HG02588 (cell line): ENCODE results near the gene TRPM5.

Source experiments
- ATAC-seq: cut with Tn5 transposase; IDR thresholded peaks from one replicate; pipeline ENCODE4 v1.9.1; 2021; ENCODE audit warnings: mild to moderate bottlenecking, moderate library complexity; ENCODE audit not compliant: unreplicated experiment

Gene TRPM5

DNA sequence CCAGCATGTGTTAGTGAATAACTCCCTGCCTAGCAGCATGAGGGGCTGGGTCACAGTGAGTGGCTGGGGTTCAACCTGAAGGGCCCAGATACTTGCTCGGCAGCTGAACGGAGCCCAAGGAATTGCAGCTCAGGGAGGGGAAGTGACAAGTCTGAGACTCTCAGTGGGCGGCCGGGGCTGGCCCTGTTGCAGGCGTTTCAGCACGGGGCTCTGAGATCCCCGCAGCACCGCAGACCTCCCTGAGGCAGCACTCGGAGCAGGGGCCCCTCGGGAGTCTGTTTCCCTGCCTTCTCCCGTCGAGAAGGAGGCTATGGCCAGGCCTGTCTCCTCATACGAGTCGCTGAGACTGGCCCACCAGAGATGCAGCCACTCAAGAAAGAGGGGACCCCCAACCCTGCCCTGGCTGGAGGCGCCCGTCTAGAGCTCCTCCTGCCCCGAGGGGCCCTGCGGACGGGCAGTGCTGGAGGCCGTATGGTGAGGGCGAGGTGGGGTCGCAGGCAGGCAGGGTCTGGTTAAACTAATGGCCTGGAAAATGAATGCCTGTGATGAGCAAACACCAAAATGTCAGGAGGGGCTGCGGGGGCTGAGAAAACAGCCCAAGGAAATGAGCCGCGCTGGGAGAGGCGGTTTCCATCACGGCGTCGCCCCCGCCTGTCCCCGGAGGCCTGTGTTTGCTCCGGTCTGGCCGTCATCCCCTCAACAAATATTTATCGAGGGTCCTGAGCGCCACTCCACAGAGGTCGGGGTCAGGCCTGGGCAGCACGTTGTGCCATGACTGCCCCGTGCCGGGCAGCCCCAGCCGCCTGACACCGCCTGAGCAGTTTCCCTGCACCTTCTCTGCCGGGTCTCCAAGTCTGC lies 34.5 kb downstream of the TRPM5 start:
- no peak for ATAC-seq

- no peak for ATAC-seq
Measured at GRCh38 chr11:2409126-2409525, 35.2 kb downstream of the TRPM5 start.

- no peak for ATAC-seq
Measured at GRCh38 chr11:2408671-2409070, 35.6 kb downstream of the TRPM5 start.

DNA sequence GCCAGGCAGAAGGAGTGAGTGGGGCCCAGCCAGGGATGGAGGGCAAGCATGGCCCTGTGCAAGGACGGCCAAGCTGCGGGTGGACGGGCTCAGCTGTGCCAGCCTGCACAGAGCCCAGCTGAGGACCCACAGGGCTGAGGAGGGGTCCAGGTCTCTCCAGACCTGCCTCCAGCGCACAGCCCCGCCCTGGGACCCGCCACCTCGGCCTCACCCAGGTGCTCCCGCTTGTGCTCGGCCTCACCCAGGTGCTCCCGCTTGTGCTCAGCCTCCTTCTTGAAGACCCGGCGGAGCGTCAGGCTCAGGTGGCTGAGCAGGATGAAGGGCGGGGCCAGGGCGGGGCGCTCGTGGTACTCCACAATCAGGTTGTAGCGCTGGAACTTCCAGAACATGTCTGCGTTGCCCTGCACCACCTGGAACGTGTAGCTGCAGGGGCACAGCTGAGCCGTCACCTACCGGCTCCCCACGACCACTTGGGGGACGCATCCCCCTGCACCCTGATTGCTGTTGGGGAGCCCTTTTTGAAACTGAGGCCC lies 37.4 kb downstream of the TRPM5 start:
- ATAC-seq: no peak

- no peak for ATAC-seq
Measured at GRCh38 chr11:2406451-2406850, 37.9 kb downstream of the TRPM5 start.

- no peak for ATAC-seq
Measured at GRCh38 chr11:2404735-2405196, 39.5 kb downstream of the TRPM5 start.

DNA sequence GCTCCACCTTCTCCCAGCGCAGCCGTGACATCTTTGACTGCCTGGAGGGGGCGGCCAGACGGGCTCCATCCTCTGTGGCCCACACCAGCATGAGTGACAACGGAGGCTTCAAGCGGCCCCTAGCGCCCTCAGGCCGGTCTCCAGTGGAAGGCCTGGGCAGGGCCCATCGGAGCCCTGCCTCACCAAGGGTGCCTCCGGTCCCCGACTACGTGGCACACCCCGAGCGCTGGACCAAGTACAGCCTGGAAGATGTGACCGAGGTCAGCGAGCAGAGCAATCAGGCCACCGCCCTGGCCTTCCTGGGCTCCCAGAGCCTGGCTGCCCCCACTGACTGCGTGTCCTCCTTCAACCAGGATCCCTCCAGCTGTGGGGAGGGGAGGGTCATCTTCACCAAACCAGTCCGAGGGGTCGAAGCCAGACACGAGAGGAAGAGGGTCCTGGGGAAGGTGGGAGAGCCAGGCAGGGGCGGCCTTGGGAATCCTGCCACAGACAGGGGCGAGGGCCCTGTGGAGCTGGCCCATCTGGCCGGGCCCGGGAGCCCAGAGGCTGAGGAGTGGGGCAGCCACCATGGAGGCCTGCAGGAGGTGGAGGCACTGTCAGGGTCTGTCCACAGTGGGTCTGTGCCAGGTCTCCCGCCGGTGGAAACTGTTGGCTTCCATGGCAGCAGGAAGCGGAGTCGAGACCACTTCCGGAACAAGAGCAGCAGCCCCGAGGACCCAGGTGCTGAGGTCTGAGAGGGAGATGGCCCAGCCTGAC lies 41.2 kb downstream of the TRPM5 start:
- ATAC-seq: no peak

GRCh38 chr11:2402106-2402505 lies 42.2 kb downstream of the TRPM5 start:
- no peak for ATAC-seq

- ATAC-seq: no peak
Measured at GRCh38 chr11:2401436-2401984, 42.8 kb downstream of the TRPM5 start.

DNA sequence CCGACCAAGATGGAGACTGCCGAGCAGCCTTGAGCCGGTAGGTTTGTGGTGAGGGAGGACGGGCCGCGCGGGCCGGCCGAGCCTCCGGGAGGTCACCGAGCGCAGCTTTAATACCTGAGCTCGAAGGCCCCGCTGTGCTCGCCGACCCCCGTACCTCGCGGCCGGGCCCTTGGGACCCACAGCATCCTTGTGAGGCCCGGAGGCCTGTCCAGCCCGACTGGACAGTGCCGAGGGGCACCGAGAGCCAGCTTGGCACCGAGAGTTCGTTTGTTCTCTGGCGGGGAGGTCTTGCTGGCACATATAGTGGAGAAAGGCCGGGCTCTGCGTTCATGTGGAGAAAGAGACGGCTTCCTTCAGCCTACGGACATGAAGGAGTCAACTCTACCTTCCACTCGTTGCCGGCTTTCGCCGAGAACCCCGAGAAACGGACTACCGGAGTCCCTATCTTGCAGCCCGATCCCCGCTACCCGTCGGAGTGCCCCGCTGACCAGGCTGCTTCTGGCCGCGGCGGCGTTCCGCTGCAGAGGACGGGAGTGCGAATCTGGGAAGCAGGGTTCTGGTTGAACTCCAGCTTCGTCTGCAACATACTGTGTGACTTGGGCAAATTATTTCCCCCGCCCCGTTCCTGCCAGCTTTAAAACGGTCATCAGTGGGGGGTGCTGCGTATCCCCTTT lies 43.4 kb downstream of the TRPM5 start:
- ATAC-seq: no peak

DNA sequence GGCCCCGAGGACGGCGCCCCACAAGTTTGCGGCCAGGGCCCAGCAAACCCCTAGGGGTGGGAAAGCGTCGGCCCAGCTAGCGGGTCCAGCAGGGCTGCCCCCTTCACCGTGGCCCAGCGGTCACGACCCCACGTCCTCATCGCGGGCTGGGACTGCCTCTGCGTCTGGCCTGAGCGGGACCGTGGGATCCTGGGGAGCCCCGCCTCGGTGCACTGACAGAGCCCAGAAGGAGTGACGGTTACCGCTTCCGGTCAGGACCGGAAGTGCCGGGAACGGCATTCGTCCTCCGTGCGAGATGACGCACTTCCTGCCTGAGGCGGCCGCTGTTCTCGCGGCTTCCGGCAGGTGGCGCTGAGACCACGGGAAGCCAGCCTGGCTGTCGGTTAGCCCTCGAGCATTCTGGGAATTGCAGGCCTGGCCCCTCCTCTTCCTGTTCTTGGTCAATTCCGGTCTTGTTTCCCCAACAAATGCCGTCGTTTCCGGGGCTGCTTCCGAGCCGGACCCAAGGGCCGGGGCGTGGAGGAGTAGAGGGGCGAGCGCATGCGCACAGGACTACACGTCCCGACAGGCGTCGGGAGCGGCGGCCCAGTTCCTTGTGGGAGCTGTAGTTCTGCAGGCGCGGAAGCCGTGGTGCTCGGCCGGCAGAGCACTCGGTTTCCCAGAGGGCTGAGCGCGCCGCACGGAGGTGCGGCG lies 44.1 kb downstream of the TRPM5 start, which contains the start of gene TSSC4:
TSSC4 (plus strand) TSS at position 682 of the 693 bp plus-strand sequence. CDS start 1,884 bp downstream, outside the sequence.
- ATAC-seq: peak; percentile 79

DNA sequence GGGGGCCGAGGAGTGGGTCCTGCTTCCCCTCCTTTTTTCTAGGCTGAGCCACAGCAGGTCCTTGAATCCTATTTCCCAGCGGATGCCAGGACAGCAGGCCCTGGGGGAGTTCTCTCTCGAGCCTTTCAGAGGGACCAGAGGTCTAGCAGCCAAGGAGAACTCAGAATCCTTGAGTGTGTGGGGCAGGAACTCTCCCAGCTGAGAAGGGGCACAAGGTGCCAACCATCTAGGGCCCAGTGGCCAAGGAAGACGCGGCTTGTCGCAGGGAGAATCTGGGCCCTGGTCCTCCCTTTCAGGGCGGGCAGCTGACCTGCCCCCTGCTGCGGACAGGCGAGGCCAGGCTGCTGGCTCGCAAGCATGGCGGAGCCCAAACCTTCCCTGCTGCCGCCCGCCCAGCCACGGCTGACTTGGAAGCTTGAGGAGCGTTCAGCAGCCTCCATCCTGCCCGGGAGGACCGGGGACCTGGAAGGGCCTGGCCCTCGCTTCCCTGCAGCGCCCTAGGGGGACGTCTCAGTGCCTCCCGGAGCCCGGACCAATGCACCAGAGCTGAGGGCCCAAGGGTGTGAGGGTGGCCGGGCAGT lies 44.7 kb downstream of the TRPM5 start:
- ATAC-seq: no peak

DNA sequence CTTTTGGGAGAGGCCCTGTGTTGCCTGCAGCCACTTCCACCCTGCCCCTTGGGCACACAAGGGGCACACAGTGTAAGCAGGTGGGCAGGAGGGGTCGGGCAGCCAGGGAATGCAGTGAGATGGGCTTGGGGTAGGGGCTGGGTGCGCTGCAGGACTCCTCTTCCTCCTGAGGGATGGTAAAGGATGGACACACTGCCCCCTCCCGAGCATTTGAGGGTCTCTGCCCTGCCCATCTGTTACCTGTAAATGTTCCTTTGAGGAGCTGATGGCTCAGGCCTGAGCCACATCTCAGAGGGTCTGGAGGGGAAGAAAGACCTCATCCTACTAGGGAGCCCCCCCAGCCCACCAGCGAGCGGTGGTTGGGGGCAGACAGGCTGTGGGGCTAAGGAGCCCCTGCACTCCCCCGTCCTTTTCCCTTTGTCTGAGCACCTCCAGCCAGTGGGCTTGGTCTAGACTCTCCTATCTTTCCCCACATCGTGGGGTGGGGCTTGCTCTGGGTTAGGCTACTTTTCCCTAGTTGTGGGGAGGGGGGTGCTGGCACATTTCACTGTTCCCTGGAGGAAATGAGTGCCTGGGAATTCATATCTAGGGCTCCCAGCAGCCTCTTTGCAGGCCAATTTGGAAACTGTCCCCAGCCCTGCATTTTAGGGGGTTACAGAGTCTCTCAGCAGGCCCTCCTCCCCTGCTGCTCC lies 45.5 kb downstream of the TRPM5 start:
- ATAC-seq: no peak

GRCh38 chr11:2397005-2397404 lies 47.3 kb downstream of the TRPM5 start:
- no peak for ATAC-seq

DNA sequence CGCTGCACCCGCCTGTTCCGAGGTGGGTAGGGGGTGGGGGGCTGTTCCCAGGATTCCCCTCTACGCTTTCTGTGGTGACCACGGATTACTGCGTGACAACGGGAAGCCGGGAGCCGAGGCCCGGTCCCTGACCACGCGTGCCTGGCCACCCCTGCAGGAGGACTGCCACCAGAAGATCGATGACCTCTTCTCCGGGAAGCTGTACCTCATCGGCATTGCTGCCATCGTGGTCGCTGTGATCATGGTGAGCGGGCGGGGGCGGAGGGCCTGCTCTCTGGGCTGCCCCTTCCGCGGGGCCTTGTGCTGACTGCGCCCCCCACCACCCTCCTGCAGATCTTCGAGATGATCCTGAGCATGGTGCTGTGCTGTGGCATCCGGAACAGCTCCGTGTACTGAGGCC lies 47.8 kb downstream of the TRPM5 start:
- ATAC-seq: no peak

DNA sequence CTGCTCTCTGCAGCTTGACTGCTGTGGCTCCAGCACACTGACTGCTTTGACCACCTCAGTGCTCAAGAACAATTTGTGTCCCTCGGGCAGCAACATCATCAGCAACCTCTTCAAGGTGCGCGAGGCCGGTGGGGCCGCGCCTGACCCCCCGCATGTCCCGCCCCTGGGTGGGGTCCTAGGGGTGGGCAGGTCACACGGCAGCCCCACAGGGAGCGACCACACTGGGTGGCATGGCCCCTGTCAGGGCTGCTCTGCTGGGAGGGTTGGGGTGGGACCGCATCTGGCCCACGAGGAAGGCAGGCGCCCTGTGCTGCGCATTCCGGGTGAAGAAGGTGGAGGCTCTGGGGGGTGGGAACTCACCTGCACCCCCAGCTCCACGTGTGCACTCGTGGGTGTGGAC lies 48.5 kb downstream of the TRPM5 start:
- ATAC-seq: no peak

DNA sequence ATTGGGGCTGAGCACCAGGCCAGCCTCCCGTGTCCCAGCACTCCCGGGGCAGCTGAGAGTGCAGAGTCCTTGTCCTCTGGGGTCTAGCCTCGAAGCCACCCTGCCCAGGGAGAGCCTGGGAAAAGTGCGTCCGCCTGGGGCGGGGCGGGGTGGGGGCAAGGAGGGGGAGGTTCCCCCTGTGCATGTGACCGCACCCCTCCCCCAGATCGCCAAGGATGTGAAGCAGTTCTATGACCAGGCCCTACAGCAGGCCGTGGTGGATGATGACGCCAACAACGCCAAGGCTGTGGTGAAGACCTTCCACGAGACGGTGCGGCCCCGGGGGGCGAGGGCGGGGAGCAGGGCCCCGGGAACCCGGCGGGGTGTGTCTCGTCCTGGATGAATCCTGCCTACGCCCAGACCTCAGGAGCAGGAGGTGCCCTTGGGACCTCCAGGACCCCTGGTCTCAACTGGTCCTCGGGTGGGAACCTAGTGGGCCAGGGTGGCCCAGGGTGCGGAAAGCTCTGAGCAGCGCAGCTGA lies 49.0 kb downstream of the TRPM5 start:
- ATAC-seq: no peak

- ATAC-seq: no peak
Measured at GRCh38 chr11:2394818-2395105, 49.6 kb downstream of the TRPM5 start.
